ENCODE results near the gene FRMD4A.

GRCh38 chr10:13657101-13657680 is 673.5 kb downstream of the FRMD4A start:
- TF ChIP-seq POLR2AphosphoS5 (IDR thresholded peaks at IDR 0.05; ENCODE audit: low read depth) (no peak), CTCF (IDR thresholded peaks at IDR 0.05; ENCODE audit: insufficient read depth, low read length) (no peak)

All from HL-60 (cell line).